ENCODE results near the gene FZD10.

FZD10 gene

DNA sequence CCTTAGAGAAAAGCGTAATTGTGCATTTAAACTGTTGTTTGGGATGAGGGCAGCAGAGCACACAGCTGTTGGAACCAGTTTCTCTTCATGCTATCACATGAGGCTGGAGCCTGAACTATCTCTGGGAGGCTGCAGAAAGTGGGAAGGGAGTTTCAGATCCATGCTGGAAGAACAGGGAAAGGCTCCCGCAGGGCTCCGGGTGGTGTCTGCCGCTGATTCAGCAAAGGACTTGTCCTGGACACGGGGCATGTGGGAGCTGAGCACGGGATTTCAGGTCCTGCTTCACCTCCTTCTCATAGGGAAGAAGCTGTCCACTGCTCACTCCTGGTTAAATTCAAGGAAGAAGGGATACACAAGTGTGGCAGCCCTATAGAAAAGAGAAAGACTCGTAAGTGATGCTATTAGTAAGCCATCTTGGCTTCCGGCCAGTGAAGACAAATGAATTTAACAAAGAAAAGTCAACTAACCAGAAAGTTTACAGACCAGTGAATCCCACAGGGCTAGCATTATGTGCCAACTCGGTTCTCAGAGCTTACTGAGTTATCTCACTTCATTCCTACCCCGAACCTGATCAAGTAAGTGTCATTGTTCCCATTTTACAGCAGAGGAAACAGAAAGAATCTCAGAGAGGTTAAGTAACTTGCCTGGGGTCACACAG lies 6.7 kb upstream of the FZD10 start:
- DNase-seq, result no peak

- no peak for DNase-seq
These were observed 5.5 kb upstream of the FZD10 start for GRCh38 chr12:130156652-130157275.

- DNase-seq, result no peak
These were observed 4.1 kb upstream of the FZD10 start for GRCh38 chr12:130157998-130158753.

DNA sequence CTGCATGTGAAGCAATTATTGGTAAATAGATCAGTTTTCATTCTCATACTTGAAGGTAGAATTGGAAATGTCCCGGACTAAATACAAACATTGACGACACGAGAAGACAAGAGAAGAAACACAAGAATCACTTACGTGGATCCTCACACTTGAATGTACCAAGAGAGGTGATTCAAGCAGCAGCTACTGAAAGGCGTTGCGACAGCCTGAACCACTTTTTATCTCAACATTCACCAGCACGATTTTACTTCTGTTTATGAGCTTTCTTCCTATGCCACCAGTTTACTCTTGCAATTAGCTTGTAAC lies 3.6 kb upstream of the FZD10 start:
- no peak for DNase-seq

GRCh38 chr12:130160306-130160705 lies 2.0 kb upstream of the FZD10 start:
- no peak for DNase-seq

DNA sequence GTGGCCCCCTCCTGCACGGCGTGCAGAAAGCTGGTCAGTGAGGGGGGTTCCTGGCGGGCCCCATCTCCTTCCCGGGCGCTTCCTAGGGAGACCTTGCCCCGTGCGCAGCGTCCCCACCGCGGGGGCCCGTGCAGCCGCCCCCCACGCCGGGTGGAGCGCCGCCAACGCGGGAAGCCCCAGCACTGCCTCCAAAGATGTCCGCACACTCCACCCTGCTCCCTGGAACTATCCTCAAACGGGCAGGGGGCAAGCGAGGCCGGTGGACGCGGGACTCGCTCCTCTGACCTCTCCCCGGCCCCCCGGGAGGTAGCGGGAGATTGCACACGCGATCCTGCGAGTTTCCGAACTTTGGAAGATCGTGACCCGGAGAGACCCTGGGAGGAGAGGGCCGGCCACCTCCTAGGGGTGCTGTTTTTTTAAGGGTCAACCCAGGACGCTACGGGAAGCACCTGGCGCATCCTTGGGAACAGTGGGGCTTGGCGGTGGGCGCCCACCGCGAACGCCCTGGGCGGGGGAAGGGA lies 1.5 kb upstream of the FZD10 start:
- DNase-seq, result no peak

- peak; percentile 12 for DNase-seq
These were observed 712 bp upstream of the FZD10 start for GRCh38 chr12:130161261-130162243.

GRCh38 chr12:130162745-130163460 lies 639 bp downstream of the FZD10 start:
- peak; percentile 11 for DNase-seq

GRCh38 chr12:130163461-130164215 lies 1.4 kb downstream of the FZD10 start:
- DNase-seq, result peak; percentile 4

- DNase-seq, result no peak
These were observed 1.9 kb downstream of the FZD10 start for GRCh38 chr12:130164216-130164542.

GRCh38 chr12:130164936-130165335 lies 2.7 kb downstream of the FZD10 start:
- no peak for DNase-seq

DNA sequence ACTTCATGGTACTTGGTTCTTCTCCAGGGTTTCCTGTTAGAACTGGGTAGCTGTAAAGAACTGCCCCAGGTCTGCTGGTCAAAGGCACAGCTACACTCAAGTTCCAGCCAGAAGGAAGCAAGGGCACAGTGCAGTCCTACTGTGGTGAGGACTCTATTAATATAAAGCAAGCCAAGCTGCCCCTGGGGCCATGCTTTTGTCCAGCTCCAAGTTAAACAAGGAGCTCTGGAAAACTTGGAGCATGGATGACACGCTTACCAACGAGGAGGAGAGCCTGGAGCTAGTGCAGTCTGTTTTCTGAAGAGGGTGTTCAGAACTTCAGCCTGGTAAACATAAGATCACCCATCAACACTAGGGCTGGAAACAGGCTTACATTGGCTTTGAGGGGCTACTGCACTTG lies 4.0 kb downstream of the FZD10 start:
- DNase-seq, result no peak

DNA sequence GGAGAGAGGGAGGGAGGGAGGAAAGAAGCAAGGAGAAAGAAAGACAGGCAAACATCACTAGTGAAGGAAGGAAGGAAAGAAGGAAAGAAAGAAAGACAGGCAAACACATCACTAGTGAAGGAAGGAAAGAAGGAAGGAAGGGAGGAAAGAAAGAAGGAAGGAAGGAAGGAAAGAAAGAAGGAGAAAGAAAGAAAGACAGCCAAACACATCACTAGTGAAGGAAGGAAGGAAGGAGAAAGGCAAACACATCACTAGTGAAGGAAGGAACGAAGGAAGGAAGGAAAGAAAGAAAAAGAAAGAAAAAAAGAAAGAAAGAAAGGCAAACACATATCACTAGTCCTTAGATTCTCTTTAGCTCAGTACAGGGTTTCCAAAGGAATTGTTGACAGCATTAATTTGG lies 5.3 kb downstream of the FZD10 start:
- no peak for DNase-seq

- no peak for DNase-seq
These were observed 7.0 kb downstream of the FZD10 start for GRCh38 chr12:130169256-130169655.

DNA sequence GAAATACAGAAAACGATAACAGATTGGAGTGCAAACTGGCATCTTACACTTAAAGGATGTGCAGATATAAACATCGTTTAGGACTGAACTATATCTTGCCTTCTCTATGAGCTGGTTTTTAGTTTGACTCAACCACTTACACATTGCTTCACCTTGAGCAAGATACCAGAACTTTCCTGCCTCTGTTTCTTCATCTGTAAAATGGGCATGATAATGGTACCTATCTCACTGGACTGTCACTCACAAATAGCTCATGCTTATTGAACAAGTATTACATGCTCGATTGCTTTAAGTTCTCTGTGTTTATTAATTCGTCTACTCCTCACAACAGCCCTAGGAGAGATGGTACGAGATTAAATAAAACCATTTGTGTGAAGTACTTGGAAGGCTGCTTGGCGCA lies 7.7 kb downstream of the FZD10 start:
- DNase-seq, result no peak

- no peak for DNase-seq
These were observed 8.3 kb downstream of the FZD10 start for GRCh38 chr12:130170611-130171010.

DNA sequence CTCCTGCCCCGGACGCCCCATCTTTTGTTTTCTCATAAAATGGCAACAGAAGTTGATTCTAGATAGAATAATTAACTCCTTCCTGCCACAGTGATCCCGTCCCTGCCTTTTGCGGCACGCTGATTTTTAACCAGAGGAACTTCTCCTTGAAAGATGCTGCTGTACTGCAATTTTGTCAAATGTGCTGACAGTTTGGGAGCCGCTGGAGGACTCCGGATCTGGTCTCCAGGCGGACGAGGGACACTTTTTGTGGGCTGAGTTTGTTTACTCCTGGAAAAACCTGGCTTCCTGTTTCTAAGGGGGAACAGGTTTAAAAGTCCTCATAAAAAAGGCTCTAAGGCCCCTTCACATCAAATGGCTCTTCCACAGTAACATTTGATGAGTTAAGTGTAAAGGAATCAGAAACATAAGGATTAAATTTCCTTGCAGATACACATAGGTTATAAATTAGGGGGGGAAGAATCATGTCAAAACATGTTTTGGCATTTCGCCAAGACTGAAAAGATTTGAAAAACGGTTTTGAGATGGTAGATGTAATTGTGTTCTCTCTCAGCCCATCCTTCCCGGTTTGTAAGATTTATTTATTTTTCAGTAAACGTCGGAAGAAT lies 15.5 kb downstream of the FZD10 start:
- DNase-seq, result no peak

- no peak for DNase-seq
These were observed 16.0 kb downstream of the FZD10 start for GRCh38 chr12:130178282-130178681.

DNA sequence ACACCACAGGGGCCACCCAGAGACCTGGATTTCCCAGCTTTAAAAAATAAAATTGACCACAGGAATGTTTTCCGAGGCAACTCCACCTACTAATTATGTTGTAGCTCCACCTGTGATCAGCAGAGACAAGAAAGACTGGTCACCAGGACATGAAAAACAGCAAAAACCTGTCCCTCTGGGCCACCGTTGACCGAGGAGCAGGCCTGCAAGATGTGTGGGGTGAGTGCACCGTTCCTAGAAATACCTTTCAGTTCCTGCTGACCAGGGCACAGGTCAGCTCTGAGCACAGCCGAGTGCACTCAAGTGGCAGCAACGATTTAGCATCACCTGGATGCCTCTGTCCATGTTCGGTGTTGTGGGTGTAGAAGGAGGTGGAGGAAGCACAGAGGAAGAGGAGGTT lies 16.9 kb downstream of the FZD10 start:
- DNase-seq, result no peak

GRCh38 chr12:130179621-130180020 lies 17.4 kb downstream of the FZD10 start:
- no peak for DNase-seq

DNA sequence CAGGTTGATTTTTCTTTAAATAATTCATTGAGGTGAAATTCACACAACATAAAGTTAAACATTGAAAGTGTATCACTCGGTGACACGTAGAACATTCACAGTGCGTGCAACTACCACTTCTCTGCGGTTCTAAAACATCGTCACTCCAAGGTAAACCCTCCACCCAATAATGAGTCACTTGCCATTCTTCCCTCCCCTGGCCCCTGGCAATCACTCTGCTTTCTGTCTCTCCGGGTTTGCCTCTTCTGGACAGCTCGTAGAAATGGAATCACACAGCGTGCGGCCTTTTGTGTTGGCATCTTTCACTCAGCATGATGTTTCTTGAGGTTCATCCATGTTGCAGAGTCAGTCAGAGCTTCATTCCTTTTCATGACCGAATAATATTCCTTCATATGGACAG lies 18.9 kb downstream of the FZD10 start:
- DNase-seq, result no peak
